OCI-LY3 (cell line): ENCODE results near the gene RSBN1L.

ENCODE experiments used
- EZH2phosphoT487 ChIP-seq: fragments of 200-600 bp; shearing (Covaris generic); IDR thresholded peaks from 2 replicates; pipeline ENCODE4 v1.6.1; 2018; ENCODE audit warnings: antibody characterized with exemption, mixed run types, low read depth
- TF ChIP-seq, protein P1 (sequence below): fragments of 200-600, 300-600 bp; sonication (generic); IDR thresholded peaks from 2 replicates; pipeline ENCODE4 v1.5.1; 2014; ENCODE audit warnings: antibody characterized with exemption, low read length, low read depth

DNA sequence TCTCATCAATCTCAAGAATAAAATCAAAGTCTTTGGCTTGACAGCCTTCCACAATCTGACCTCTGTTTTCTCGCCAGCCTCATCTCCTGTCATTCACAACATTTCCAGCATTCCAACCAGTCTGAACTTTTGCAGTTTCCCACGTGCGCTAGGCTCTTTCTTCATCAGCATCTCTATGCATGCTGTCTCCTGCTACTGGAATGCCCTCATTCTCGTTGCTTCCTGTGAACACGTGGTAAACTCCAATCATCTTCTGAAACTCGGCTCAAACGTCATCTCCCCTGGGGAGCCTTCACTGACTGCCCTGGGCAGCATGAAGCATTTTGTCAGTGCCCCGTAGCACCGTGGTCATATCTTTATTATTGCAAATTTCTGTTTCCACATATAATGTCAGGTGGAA lies 12.2 kb upstream of the RSBN1L start:
- TF ChIP-seq, protein P1, sequence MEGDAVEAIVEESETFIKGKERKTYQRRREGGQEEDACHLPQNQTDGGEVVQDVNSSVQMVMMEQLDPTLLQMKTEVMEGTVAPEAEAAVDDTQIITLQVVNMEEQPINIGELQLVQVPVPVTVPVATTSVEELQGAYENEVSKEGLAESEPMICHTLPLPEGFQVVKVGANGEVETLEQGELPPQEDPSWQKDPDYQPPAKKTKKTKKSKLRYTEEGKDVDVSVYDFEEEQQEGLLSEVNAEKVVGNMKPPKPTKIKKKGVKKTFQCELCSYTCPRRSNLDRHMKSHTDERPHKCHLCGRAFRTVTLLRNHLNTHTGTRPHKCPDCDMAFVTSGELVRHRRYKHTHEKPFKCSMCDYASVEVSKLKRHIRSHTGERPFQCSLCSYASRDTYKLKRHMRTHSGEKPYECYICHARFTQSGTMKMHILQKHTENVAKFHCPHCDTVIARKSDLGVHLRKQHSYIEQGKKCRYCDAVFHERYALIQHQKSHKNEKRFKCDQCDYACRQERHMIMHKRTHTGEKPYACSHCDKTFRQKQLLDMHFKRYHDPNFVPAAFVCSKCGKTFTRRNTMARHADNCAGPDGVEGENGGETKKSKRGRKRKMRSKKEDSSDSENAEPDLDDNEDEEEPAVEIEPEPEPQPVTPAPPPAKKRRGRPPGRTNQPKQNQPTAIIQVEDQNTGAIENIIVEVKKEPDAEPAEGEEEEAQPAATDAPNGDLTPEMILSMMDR = no peak
- no peak for TF ChIP-seq EZH2phosphoT487
